IMR-90 (cell line): ENCODE data around the gene PNMA6F. TPM values are rescaled to one million over a fixed set of nuclear protein-coding genes. Genes with fewer than 3 reads are reported as not detected.

ENCODE experiments used
- ATAC-seq: fragments of 200-7000 bp; cut with Tn5 transposase; 2 replicates; pipeline ENCODE4 v1.9.1; 2020; ENCODE audit warnings: low read depth, mild to moderate bottlenecking, moderate library complexity
- BruUV-seq: library from RNA; stranded (reverse); fragments of 400-500 nt; replicated peaks from 2 replicates; lab custom pipeline; 2021; lab: Mats Ljungman, UMichigan
- CTCF ChIA-PET: fragments of 300-600 bp; formaldehyde crosslinking; extraction: SDS; loops from one replicate; lab custom pipeline; 2021; ENCODE audit warnings: antibody characterized with exemption; lab: Yijun Ruan, JAX
- POLR2A ChIA-PET: fragments of 300-600 bp; sonication (Branson Sonifier 250); formaldehyde crosslinking; loops from one replicate; lab custom pipeline; 2022; ENCODE audit warnings: antibody characterized with exemption; ENCODE audit not compliant: unreplicated experiment; lab: Charles Lee
- DNase-seq: peaks from one replicate; pipeline ENCODE4 v3.0.0; 2013
- H2AFZ ChIP-seq: replicated peaks from 2 replicates; pipeline ENCODE3; 2013; ENCODE audit warnings: low read length, mild to moderate bottlenecking; ENCODE audit not compliant: poor library complexity
- H2AK5ac ChIP-seq: 2 replicates; pipeline ENCODE4 v1.6.1; 2013; ENCODE audit warnings: low read depth, low read length, inconsistent platforms
- H2AK9ac ChIP-seq: replicated peaks from 2 replicates; pipeline ENCODE3; 2013; ENCODE audit warnings: mild to moderate bottlenecking, low read depth, low read length, moderate library complexity; ENCODE audit not compliant: poor library complexity
- H2BK120ac ChIP-seq: 2 replicates; pipeline ENCODE4 v1.6.1; 2013; ENCODE audit warnings: low read depth, low read length, inconsistent platforms
- H2BK15ac ChIP-seq: 3 replicates; pipeline ENCODE4 v1.6.1; 2013; ENCODE audit warnings: low read depth, low read length, inconsistent platforms
- H2BK20ac ChIP-seq: 2 replicates; pipeline ENCODE4 v1.6.1; 2013; ENCODE audit warnings: low read depth, mild to moderate bottlenecking, inconsistent platforms, low read length, moderate library complexity
- H2BK5ac ChIP-seq: 2 replicates; pipeline ENCODE4 v1.6.1; 2013; ENCODE audit warnings: mild to moderate bottlenecking, low read depth, low read length, inconsistent platforms; ENCODE audit not compliant: poor library complexity, severe bottlenecking
- H3K14ac ChIP-seq: replicated peaks from 2 replicates; pipeline ENCODE4 v1.6.1; 2013; ENCODE audit warnings: low read depth, low read length, inconsistent platforms
- H3K18ac ChIP-seq: 2 replicates; pipeline ENCODE4 v1.6.1; 2013; ENCODE audit warnings: low read depth, low read length, control low read depth
- H3K23ac ChIP-seq: 2 replicates; pipeline ENCODE4 v1.6.1; 2013; ENCODE audit warnings: low read depth, low read length, inconsistent platforms
- H3K27ac ChIP-seq: 2 replicates; pipeline ENCODE4 v1.5.1; 2013; ENCODE audit warnings: mild to moderate bottlenecking, control low read depth, low read length; ENCODE audit not compliant: insufficient read depth
- H3K27me3 ChIP-seq: 2 replicates; pipeline ENCODE4 v1.6.1; 2013; ENCODE audit warnings: low read length; ENCODE audit not compliant: control insufficient read depth, insufficient read depth
- H3K36me3 ChIP-seq: 2 replicates; pipeline ENCODE4 v1.6.1; 2013; ENCODE audit warnings: low read length, mixed read lengths; ENCODE audit not compliant: control insufficient read depth, insufficient read depth
- H3K4ac ChIP-seq: 2 replicates; pipeline ENCODE4 v1.6.1; 2013; ENCODE audit warnings: low read depth, low read length, inconsistent platforms
- H3K4me1 ChIP-seq: 2 replicates; pipeline ENCODE4 v1.6.1; 2013; ENCODE audit warnings: low read length, mixed read lengths; ENCODE audit not compliant: control insufficient read depth, insufficient read depth
- H3K4me2 ChIP-seq: 2 replicates; pipeline ENCODE4 v1.6.1; 2013; ENCODE audit warnings: low read depth, mild to moderate bottlenecking, control low read depth, low read length, moderate library complexity
- H3K4me3 ChIP-seq: 2 replicates; pipeline ENCODE4 v1.5.1; 2013; ENCODE audit warnings: low read depth, mild to moderate bottlenecking, control low read depth, low read length, moderate library complexity; ENCODE audit not compliant: insufficient read depth
- H3K56ac ChIP-seq: 2 replicates; pipeline ENCODE4 v1.6.1; 2013; ENCODE audit warnings: low read length, inconsistent platforms; ENCODE audit not compliant: insufficient read depth; ENCODE audit errors: extremely low read depth
- H3K79me1 ChIP-seq, 2 experiments: 2 replicates each; pipeline ENCODE4 v1.6.1; 2013; ENCODE audit warnings: low read length in 2 of 2, inconsistent platforms in 1 of 2, low read depth in 1 of 2
- H3K9ac ChIP-seq: 2 replicates; pipeline ENCODE4 v1.6.1; 2013; ENCODE audit warnings: low read depth, low read length, control low read depth
- H3K9me1 ChIP-seq: 2 replicates; pipeline ENCODE4 v1.6.1; 2013; ENCODE audit warnings: low read length, inconsistent platforms; ENCODE audit not compliant: insufficient read depth
- H3K9me3 ChIP-seq: 2 replicates; pipeline ENCODE4 v1.6.1; 2013; ENCODE audit warnings: low read length; ENCODE audit not compliant: control insufficient read depth, insufficient read depth
- H4K20me1 ChIP-seq: 2 replicates; pipeline ENCODE4 v1.6.1; 2013; ENCODE audit warnings: low read length, inconsistent platforms; ENCODE audit not compliant: insufficient read depth
- H4K5ac ChIP-seq: 2 replicates; pipeline ENCODE4 v1.6.1; 2013; ENCODE audit warnings: mild to moderate bottlenecking, low read depth, low read length, control low read depth
- H4K8ac ChIP-seq, 2 experiments: 2 replicates each; pipeline ENCODE4 v1.6.1; 2013; ENCODE audit warnings: low read depth in 2 of 2, low read length in 2 of 2, control low read depth in 1 of 2, inconsistent platforms in 1 of 2
- H4K91ac ChIP-seq: 2 replicates; pipeline ENCODE4 v1.6.1; 2013; ENCODE audit warnings: low read depth, low read length, inconsistent platforms; ENCODE audit not compliant: insufficient read depth
- BHLHE40 ChIP-seq: fragments of 150-350 bp; IDR thresholded peaks from 2 replicates; pipeline ENCODE4 v1.6.1; 2016; ENCODE audit warnings: mild to moderate bottlenecking, low read depth, low read length
- CEBPB ChIP-seq: IDR thresholded peaks from 2 replicates; pipeline ENCODE4 v1.6.1; 2012; ENCODE audit warnings: low read depth, low read length, improper control_type of control experiment
- CHD1 ChIP-seq: IDR thresholded peaks from 2 replicates; pipeline ENCODE4 v1.6.1; 2012; ENCODE audit warnings: low read depth, low read length, improper control_type of control experiment
- CTCF ChIP-seq: conservative IDR thresholded peaks from 2 replicates; pipeline ENCODE4 v1.5.1; 2012; ENCODE audit warnings: mild to moderate bottlenecking, low read depth, low read length, improper control_type of control experiment
- ELK1 ChIP-seq: fragments of 150-350 bp; IDR thresholded peaks from 2 replicates; pipeline ENCODE4 v1.6.1; 2016; ENCODE audit warnings: low read depth, mild to moderate bottlenecking, low read length, moderate library complexity, borderline replicate concordance
- FOS ChIP-seq: fragments of 150-350 bp; IDR thresholded peaks from 2 replicates; pipeline ENCODE4 v1.6.1; 2016; ENCODE audit warnings: low read depth, low read length
- MAFK ChIP-seq: IDR thresholded peaks from 2 replicates; pipeline ENCODE4 v1.6.1; 2012; ENCODE audit warnings: low read depth, low read length, improper control_type of control experiment
- MAZ ChIP-seq: IDR thresholded peaks from 2 replicates; pipeline ENCODE4 v1.6.1; 2012; ENCODE audit warnings: low read depth, mild to moderate bottlenecking, low read length, improper control_type of control experiment, moderate library complexity, borderline replicate concordance
- MXI1 ChIP-seq: IDR thresholded peaks from 2 replicates; pipeline ENCODE4 v1.6.1; 2012; ENCODE audit warnings: low read depth, mild to moderate bottlenecking, low read length, moderate library complexity, borderline replicate concordance
- NFE2L2 ChIP-seq: fragments of 150-350 bp; IDR thresholded peaks from 2 replicates; pipeline ENCODE4 v1.6.1; 2016; ENCODE audit warnings: low read depth, mild to moderate bottlenecking, low read length
- POLR2A ChIP-seq: IDR thresholded peaks from 2 replicates; pipeline ENCODE4 v1.6.1; 2012; ENCODE audit warnings: mild to moderate bottlenecking, low read depth, low read length
- RAD21 ChIP-seq: IDR thresholded peaks from 2 replicates; pipeline ENCODE4 v1.6.1; 2012; ENCODE audit warnings: low read length, improper control_type of control experiment
- RCOR1 ChIP-seq: IDR thresholded peaks from 2 replicates; pipeline ENCODE4 v1.6.1; 2012; ENCODE audit warnings: mild to moderate bottlenecking, low read length, improper control_type of control experiment; ENCODE audit not compliant: insufficient replicate concordance
- RFX5 ChIP-seq: IDR thresholded peaks from 2 replicates; pipeline ENCODE4 v1.8.0; 2012; ENCODE audit warnings: low read depth, mild to moderate bottlenecking, low read length, moderate library complexity
- SMC3 ChIP-seq: fragments of 150-350 bp; IDR thresholded peaks from 2 replicates; pipeline ENCODE4 v1.6.1; 2016; ENCODE audit warnings: low read depth, mild to moderate bottlenecking, antibody characterized with exemption, low read length, moderate library complexity
- USF2 ChIP-seq: fragments of 150-350 bp; IDR thresholded peaks from 2 replicates; pipeline ENCODE4 v1.6.1; 2017; ENCODE audit warnings: mild to moderate bottlenecking, antibody characterized with exemption, low read length, low read depth
- WGBS, 2 experiments: methylation state at CpG; one replicate each; pipeline versions ENCODE4 v1.1.5 to v1.1.7; 2013; ENCODE audit warnings: missing lambda C conversion rate in 2 of 2; ENCODE audit not compliant: insufficient read length in 1 of 2; ENCODE audit errors: extremely low coverage in 2 of 2; 5-methylcytosine and 5-hydroxymethylcytosine counted together
- dilution Hi-C: fragments of 300-500 bp; cut with HindIII; formaldehyde crosslinking; loops from one replicate; pipeline ENCODE4 v1.14.3; 2018; ENCODE audit warnings: low sequenced_read_pairs; ENCODE audit not compliant: unreplicated experiment
- in situ Hi-C: fragments of 300-500 bp; cut with MboI; formaldehyde crosslinking; loops from 3 replicates; pipeline ENCODE4 v1.14.3; 2019; ENCODE audit warnings: low sequenced_read_pairs, inconsistent platforms, mixed read lengths
- intact Hi-C: fragments of 100-400 bp; cut with micrococcal nuclease; formaldehyde crosslinking; loops from 2 replicates; pipeline ENCODE4 v1.10.0; 2022
- polyA plus RNA-seq, 3 experiments: library from polyadenylated mRNA; depleted of rRNA; stranded (reverse); fragments of >200 nt; gene quantifications; 2 replicates each; pipeline ENCODE4 v1.2.3, GENCODE V29; 2012; ENCODE audit warnings: low replicate concordance in 1 of 3
- total RNA-seq: library from RNA; depleted of rRNA; stranded (reverse); fragments of >200 nt; gene quantifications from 2 replicates; pipeline ENCODE4 v1.2.3, GENCODE V29; 2012

The PNMA6F gene
- total and polyA plus RNA-seq, 2 of the 4 experiments (the other 2 are of a cell fraction) = not detected

GRCh38 chrX:153351981-153352380 is 30.4 kb upstream of the PNMA6F start:
- in situ Hi-C loops (no loop called here), dilution Hi-C loops (no loop called here), intact Hi-C loops (no loop called here)
- no peak overlapping the region for H2BK120ac ChIP-seq
- ChIA-PET POLR2A (no interaction called here), CTCF (no interaction called here)
- H3K79me1 ChIP-seq = no peaks in the 10 kb centered on the region
- BruUV-seq = no TSS peak
- H2BK20ac ChIP-seq = no peak overlapping the region
- no peak overlapping the region for H3K4ac ChIP-seq
- H3K23ac ChIP-seq = no peak overlapping the region
- no peak overlapping the region for H3K14ac ChIP-seq
- no peak overlapping the region for H2BK5ac ChIP-seq
- DNase-seq (no peak), ATAC-seq (no peak)
- H3K9ac ChIP-seq = no peak overlapping the region
- WGBS, 2 experiments = 80% methylated on average over 1 of the region's 8 CpGs; no CpG with 5 or more reads in 1 of the 2 experiments
- H3K9me1 ChIP-seq = no peaks in the 10 kb centered on the region
- no peak overlapping the region for H2BK15ac ChIP-seq
- H4K91ac ChIP-seq = no peak overlapping the region
- H3K27ac ChIP-seq = no peak overlapping the region
- no peaks in the 10 kb centered on the region for H3K27me3 ChIP-seq
- H4K8ac ChIP-seq = no peak overlapping the region
- H2AK5ac ChIP-seq = no peak overlapping the region
- H2AFZ ChIP-seq = no peak overlapping the region
- no peak overlapping the region for H3K4me3 ChIP-seq
- H4K20me1 ChIP-seq = no peaks in the 10 kb centered on the region
- no peak overlapping the region for H2AK9ac ChIP-seq
- H3K36me3 ChIP-seq = peaks cover 17% of the 10 kb centered on the region
- no peak overlapping the region for H3K18ac ChIP-seq
- H4K5ac ChIP-seq = no peak overlapping the region
- H3K56ac ChIP-seq = no peak overlapping the region
- no peaks in the 10 kb centered on the region for H3K4me1 ChIP-seq
- no peak overlapping the region for H3K4me2 ChIP-seq
- TF ChIP-seq CTCF = no peak
- TF ChIP-seq CHD1 = no peak
- TF ChIP-seq RAD21 = no peak
- TF ChIP-seq MAZ = no peak
- no peak for TF ChIP-seq MAFK
- no peak for TF ChIP-seq USF2
- no peak for TF ChIP-seq ELK1
- no peak for TF ChIP-seq BHLHE40
- no peak for TF ChIP-seq CEBPB
- TF ChIP-seq SMC3 = no peak
- TF ChIP-seq RCOR1 = no peak
- no peak for TF ChIP-seq RFX5
- TF ChIP-seq FOS = no peak
- TF ChIP-seq POLR2A = no peak
- no peak for TF ChIP-seq MXI1
- TF ChIP-seq NFE2L2 = no peak
- peaks cover 9% of the 10 kb centered on the region; the same call in 1 of the 2 replicates for H3K9me3 ChIP-seq
